ENCODE results near the gene GLT8D1.
A peak's percentile ranks its signal among the peaks of the same experiment; 100 is the strongest.

GLT8D1 gene

GRCh38 chr3:52712291-52713212 is 7.0 kb upstream of the GLT8D1 start:
- no peak for DNase-seq (ENCODE audit: low spot score)

DNA sequence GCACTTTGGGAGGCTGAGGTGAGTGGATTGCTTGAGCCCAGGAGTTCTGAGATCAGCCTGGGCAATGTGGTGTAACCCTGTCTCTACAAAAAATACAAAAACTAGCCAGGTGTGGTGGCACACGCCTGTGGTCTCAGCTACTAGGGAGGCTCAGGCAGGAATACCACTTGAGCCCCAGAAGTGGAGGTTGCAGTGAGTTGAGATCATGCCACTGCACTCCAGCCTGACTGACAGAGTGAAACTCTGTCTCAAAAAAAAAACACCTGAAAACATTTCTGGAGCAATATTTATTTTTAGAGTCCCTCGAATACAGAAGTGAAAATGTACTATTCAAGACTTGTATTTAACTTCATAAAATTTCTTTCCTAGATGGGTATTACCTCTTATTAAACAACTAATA is 4.9 kb upstream of the GLT8D1 start:
- no peak for DNase-seq (ENCODE audit: low spot score)

DNA sequence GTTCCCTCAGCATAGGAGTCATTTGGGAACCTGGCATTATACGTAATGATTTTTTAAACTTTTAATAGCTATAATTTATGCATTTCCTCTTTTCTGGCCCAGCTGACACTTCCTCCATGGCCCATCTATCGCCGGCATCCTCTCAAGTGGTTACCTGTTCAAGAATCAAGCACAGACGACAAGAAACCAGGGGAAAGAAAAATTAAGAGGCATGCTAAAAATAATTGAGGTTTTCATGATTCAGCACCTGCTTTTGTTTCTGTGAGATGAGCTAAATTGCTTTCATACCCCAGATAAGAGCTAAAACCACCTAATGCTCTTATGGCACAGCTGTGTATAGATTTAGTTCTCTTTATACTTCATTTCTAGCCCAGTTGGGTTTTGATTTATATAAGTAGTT is 2.0 kb upstream of the GLT8D1 start:
- DNase-seq (ENCODE audit: low spot score) = no peak

- no peak for DNase-seq (ENCODE audit: low spot score)
These were observed 228 bp downstream of the GLT8D1 start for GRCh38 chr3:52705438-52705687.

DNA sequence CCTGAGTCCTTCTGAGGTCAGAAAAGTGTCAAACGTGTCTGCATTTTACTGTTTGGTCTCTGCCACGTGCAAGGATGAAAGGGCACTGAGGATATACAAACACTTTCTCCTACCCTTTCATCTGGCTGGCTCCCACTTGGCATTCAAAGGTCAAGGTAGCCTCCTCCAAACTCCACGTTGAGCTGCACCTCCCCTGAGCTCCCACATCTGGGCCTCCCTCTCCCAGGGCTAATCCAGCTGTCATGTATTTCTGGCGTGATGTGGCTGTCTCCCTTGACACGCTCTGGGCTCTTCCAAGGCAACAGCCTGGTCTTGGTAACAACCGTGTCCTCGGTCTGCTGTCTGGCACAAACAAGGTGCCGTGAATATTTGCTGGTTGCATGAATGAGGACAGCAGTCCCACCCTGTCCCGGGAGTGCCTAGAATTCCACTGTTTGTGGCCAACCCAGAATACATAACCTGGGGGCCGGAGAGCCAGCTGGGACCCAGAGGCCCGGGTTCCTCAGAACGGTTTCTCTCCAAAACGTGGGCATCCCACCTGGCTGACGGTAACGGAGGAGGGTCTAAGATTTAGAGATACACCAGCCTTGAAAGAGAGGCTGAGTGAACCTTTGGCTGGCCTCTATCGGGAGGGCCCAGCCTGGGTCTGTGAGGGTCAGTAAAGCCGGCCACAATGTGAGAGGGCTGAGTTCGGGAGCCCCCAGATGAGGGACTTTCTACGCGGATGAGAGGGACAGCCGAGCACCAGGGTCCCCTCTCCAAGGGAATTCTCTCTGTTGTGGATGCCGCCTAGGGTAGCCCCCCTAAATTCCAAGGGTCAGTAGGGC is 767 bp downstream of the GLT8D1 start:
- DNase-seq (ENCODE audit: low spot score) = no peak

- DNase-seq (ENCODE audit: low spot score) = no peak
These were observed 2.2 kb downstream of the GLT8D1 start for GRCh38 chr3:52703341-52703740.

DNA sequence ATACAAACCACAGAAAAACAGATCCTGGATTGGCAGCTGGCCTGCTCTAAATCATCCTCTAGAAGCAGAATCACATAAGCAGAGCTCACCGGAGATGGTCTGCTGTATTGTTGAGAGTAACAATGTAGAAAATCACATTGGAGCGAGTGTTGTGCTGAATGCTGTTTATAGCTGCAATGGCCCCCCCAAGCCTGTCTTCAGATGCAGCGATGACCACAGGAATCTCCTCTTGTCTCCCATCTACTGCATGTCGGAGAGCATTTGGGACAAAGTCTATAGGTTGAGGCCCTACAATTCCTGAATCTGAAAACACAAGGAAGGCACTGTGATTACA is 8.0 kb downstream of the GLT8D1 start:
- no peak for DNase-seq (ENCODE audit: low spot score)

- DNase-seq (ENCODE audit: low spot score) = no peak
These were observed 8.6 kb downstream of the GLT8D1 start for GRCh38 chr3:52696830-52697631.

GRCh38 chr3:52695798-52696671 is 9.6 kb downstream of the GLT8D1 start:
- DNase-seq (ENCODE audit: low spot score) = no peak

- DNase-seq (ENCODE audit: low spot score) = no peak
These were observed 10.9 kb downstream of the GLT8D1 start for GRCh38 chr3:52694528-52695189.

DNA sequence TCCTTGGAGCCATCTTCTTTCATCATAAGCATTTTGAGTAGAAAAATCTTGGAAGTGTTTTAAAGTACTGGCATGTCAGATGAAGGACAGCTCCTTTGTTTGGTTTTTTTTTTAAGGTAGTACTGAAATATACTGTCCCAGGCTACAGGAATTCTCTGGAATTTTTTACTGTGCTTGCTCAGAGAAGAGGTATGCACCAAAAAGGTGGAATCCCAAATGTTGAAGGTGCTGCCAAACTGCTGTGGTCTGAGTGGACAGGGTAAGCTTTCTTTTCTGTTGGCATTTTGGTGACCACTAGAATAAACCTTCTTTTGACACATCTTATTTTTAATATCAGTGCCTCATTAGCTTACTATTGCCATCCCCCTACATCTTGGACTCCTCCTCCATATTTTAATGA is 12.5 kb downstream of the GLT8D1 start:
- no peak for DNase-seq (ENCODE audit: low spot score)

DNA sequence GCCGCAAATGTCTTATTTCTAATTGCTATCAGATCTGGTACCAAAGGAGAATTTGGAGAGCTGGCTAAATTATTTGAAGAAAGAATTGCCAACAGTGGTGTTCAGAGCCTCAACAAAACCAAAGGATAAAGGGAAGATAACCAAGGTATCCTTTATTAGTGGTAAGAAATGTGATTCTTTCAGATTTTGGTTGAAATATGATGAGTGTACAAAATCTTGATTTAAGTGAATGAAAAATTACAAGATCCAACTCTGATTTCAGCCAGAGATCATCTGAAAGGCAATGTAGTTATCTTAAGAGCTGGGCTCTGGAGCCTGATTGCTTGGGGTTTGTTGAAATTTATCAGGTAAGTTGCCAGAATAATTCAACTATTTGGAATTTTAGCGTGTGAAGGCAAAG is 15.0 kb downstream of the GLT8D1 start:
- no peak for DNase-seq (ENCODE audit: low spot score)

GRCh38 chr3:52689151-52689550 is 16.4 kb downstream of the GLT8D1 start:
- no peak for DNase-seq (ENCODE audit: low spot score)

DNA sequence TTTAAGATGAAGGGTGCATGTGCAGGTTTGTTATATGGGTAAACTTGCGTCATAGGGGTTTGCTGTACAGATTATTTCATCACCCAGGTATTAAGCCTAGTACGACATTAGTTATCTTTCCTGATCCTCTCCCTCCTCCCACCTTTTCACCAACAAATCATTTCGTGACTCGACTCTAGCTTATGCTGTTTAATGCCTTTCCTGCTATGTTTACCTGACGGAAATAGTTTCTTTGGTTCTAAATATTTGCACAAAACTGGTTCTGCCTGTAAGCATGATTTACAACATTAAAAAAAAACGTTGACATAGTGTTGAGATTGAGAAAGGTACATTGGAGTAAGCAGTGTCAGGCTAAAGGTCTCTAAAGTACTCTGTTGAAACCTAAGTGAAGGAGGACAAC is 17.3 kb downstream of the GLT8D1 start:
- no peak for DNase-seq (ENCODE audit: low spot score)

DNA sequence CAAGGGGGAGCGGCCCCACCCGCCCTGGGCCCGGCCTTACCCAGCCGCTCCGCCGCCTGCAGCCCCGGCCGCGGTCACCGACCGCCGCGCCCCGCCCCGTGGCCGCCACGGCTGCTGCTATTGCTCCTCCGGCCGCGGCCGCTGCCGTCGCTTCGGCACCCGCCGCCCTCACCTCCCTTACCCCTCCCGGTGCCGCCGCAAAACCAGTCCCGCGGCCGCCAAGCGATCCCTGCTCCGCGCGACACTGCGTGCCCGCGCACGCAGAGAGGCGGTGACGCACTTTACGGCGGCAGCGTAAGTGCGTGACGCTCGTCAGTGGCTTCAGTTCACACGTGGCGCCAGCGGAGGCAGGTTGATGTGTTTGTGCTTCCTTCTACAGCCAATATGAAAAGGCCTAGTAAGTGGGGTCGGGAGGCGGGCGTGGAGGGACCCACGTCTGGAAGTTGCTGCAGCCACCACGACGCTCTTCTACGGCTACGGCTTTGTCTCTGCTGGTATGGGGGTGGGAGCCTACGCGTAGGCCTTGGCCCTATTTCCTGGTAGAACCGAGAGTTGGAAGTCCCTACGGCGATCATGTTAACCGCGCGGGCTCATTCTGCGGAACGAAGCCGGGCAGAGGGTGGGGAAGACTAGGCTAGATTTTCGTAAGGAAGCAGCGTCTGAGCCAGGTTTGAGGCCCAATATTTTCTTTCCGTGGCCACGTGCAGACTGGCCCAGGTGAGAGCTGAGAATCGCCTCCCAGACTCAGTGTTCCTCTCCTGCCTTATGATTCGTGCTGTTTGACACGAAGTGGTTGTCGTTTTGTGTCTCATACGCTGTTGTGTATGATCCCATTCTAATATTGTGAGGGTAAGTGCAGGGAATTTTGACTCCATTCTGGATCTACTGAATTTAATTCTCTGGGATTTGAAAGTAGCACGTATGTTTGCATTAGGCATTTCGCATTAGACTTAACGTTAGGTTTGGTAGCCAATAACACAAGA is 19.6 kb downstream of the GLT8D1 start, which contains the start of the genes GNL3 and PBRM1:
TSS of gene GNL3 (plus strand) at position 324 of the 983 bp plus-strand sequence. CDS start at position 385, 61 bp downstream.
TSS of gene PBRM1 (minus strand) at position 205 of the 983 bp plus-strand sequence.
- DNase-seq (ENCODE audit: low spot score) = peak; percentile 95

DNA sequence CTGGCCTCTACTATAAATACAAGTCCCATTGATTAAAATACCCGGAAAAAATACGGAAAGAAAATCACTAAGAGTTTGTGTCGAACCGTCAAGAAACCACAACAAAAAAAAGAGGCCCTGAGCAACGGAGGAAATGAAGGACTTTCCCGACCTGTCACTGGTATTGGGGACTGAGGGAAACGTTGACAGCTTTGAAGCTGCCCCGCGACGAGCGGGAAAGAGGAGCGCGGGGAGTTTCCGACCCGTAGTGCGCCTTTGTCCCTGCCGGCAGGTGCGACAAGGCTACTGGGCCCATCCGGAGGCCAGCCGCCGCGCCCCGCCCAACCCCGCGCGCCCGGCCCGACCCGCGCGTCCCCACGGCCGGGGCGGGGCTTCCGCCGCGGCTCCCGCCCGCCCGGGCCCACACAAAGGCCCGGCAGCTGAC is 20.3 kb downstream of the GLT8D1 start:
- DNase-seq (ENCODE audit: low spot score) = peak; percentile 88

DNA sequence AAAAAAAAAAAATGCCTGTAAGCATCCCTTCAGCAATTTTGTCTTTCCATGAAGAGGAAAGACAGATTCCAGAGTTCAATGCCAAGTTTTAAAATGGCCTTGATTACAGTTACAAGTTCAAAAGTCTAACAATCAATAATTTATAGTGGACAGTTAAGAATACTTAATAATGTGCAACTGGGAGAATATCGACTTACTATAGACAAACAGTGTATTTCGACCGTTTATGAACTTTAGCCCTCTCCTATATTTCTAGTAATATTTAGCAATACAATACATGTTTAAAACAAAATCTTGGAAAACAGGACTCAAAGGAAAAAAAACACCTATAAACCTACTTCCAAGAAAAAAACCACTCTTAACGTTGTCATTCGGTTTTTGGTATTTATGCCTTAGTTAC is 21.4 kb downstream of the GLT8D1 start:
- no peak for DNase-seq (ENCODE audit: low spot score)

DNA sequence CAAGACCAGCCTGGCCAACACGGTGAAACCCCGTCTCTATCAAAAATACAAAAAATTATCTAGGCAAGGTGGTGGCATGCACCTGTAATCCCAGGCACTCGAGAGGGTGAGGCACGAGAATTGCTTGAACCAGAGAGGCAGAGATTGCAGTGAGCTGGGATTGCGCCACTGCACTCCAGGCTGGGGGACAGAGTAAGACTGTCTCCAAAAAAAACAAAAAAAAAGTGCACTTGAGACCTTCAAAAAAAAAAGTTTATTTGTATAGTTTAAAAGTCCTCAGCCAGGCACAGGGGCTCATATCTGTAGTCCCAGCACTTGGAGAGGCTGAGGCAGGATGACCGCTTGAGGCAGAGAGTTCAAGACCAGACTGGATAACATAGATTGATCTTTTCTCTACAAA is 22.0 kb downstream of the GLT8D1 start:
- DNase-seq (ENCODE audit: low spot score) = no peak

DNA sequence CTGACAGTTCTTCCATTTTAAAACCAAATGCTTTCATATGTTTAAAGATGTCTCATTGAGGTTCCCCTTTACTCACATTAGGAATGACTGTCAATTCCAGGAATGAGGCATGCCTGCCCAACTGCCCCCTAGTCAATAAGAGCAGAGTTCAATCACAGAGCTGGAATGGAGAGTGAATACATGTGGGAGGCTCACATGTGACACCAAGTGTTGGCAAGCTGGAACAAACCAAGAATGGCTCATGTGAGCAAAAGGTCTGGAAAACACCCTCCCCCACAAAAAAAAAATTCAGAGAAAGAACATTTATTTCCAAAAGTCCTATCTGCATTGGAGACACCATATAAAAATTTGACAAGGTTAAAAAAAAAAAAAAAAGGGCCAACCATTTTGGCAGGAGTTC is 23.6 kb downstream of the GLT8D1 start:
- DNase-seq (ENCODE audit: low spot score) = no peak

- no peak for DNase-seq (ENCODE audit: low spot score)
These were observed 24.0 kb downstream of the GLT8D1 start for GRCh38 chr3:52681596-52681995.
